Measurements from ENCODE around the gene TDRD3.

The TDRD3 gene

GRCh38 chr13:60351855-60352615 lies 45.0 kb upstream of the TDRD3 start:
- no peak overlapping the region for H2BK12ac ChIP-seq (ENCODE audit: low read length in 2 of 2)
- H3K36me3 ChIP-seq (ENCODE audit: control insufficient read depth in 1 of 2, insufficient read depth in 2 of 2, low read depth in 1 of 2, low read length in 2 of 2) = no peaks in the 10 kb centered on the region
- H2BK15ac ChIP-seq (ENCODE audit: low read depth, poor library complexity, severe bottlenecking) = no peak overlapping the region
- H3K27ac ChIP-seq (ENCODE audit: low read length, poor library complexity, severe bottlenecking) = peak overlapping the region; percentile 75
- peaks cover 0 to 18% of the 10 kb centered on the region in 2 experiments for H3K27me3 ChIP-seq (ENCODE audit: control insufficient read depth in 1 of 2, insufficient read depth in 1 of 2, low read length in 2 of 2)
- no peak overlapping the region for H3K9ac ChIP-seq (ENCODE audit: low read length)
- no peak overlapping the region for H3K4ac ChIP-seq (ENCODE audit: low read depth in 1 of 2, low read length in 2 of 2)
- no peak overlapping the region for H3K4me3 ChIP-seq (ENCODE audit: insufficient read depth in 1 of 2, low read depth in 1 of 2, low read length in 2 of 2)
- peak overlapping the region; percentile 29 for H2AK5ac ChIP-seq (ENCODE audit: low read length, severe bottlenecking)
- 76% methylated on average over 3 of the region's 4 CpGs for WGBS
- no peaks in the 10 kb centered on the region for H3K79me1 ChIP-seq (replicated peaks; ENCODE audit: low read length, poor library complexity, severe bottlenecking)
- no peak overlapping the region for H2BK5ac ChIP-seq (ENCODE audit: low read depth, low read length, poor library complexity, severe bottlenecking)
- H3K23ac ChIP-seq (ENCODE audit: low read length in 2 of 2) = no peak overlapping the region
- H3K4me1 ChIP-seq (ENCODE audit: control insufficient read depth, insufficient read depth, low read depth, low read length) = peaks cover 4% of the 10 kb centered on the region
- H4K8ac ChIP-seq (ENCODE audit: low read length) = no peak overlapping the region
- H3K14ac ChIP-seq (ENCODE audit: low read length in 2 of 2) = no peak overlapping the region
- H3K18ac ChIP-seq (ENCODE audit: low read depth in 1 of 2, low read length in 2 of 2) = no peak overlapping the region
- no peak overlapping the region for H3K4me2 ChIP-seq (ENCODE audit: low read length, poor library complexity, severe bottlenecking)
- DNase-seq = peak; percentile 38
- no peak overlapping the region for H2AFZ ChIP-seq (ENCODE audit: low read depth, low read length)
- H3K9me3 ChIP-seq (ENCODE audit: control insufficient read depth, low read length) = no peaks in the 10 kb centered on the region
- no peak overlapping the region for H2BK120ac ChIP-seq (ENCODE audit: low read depth, low read length)
- H4K91ac ChIP-seq (ENCODE audit: low read length) = peak overlapping the region; percentile 59

- Histone ChIP-seq H3K9me3 (ENCODE audit: control insufficient read depth, low read length) (no peaks in the 10 kb centered on the region), H3K4me2 (ENCODE audit: low read length, poor library complexity, severe bottlenecking) (no peak overlapping the region), H3K79me1 (replicated peaks; ENCODE audit: low read length, poor library complexity, severe bottlenecking) (no peaks in the 10 kb centered on the region), H3K4ac (ENCODE audit: low read depth in 1 of 2, low read length in 2 of 2) (no peak overlapping the region), H2BK12ac (ENCODE audit: low read length in 2 of 2) (no peak overlapping the region), H3K14ac (ENCODE audit: low read length in 2 of 2) (no peak overlapping the region), H2AK5ac (ENCODE audit: low read length, severe bottlenecking) (no peak overlapping the region), H3K23ac (ENCODE audit: low read length in 2 of 2) (no peak overlapping the region), H3K36me3 (ENCODE audit: control insufficient read depth in 1 of 2, insufficient read depth in 2 of 2, low read depth in 1 of 2, low read length in 2 of 2) (no peaks in the 10 kb centered on the region), H3K27me3 (ENCODE audit: control insufficient read depth in 1 of 2, insufficient read depth in 1 of 2, low read length in 2 of 2) (peaks cover 0 to 18% of the 10 kb centered on the region in 2 experiments), H3K9ac (ENCODE audit: low read length) (no peak overlapping the region), H3K27ac (ENCODE audit: low read length, poor library complexity, severe bottlenecking) (no peak overlapping the region), H3K18ac (ENCODE audit: low read depth in 1 of 2, low read length in 2 of 2) (no peak overlapping the region), H2AFZ (ENCODE audit: low read depth, low read length) (no peak overlapping the region), H2BK15ac (ENCODE audit: low read depth, poor library complexity, severe bottlenecking) (no peak overlapping the region), H3K4me3 (ENCODE audit: insufficient read depth in 1 of 2, low read depth in 1 of 2, low read length in 2 of 2) (no peak overlapping the region), H2BK120ac (ENCODE audit: low read depth, low read length) (no peak overlapping the region), H4K91ac (ENCODE audit: low read length) (no peak overlapping the region), H4K8ac (ENCODE audit: low read length) (no peak overlapping the region), H2BK5ac (ENCODE audit: low read depth, low read length, poor library complexity, severe bottlenecking) (no peak overlapping the region), H3K4me1 (ENCODE audit: control insufficient read depth, insufficient read depth, low read depth, low read length) (peaks cover 4% of the 10 kb centered on the region)
- DNase-seq = no peak
Measured at GRCh38 chr13:60352644-60353043, 44.4 kb upstream of the TDRD3 start.

GRCh38 chr13:60355056-60355455 lies 42.0 kb upstream of the TDRD3 start:
- H3K4me3 ChIP-seq (ENCODE audit: insufficient read depth in 1 of 2, low read depth in 1 of 2, low read length in 2 of 2) = no peak overlapping the region
- no peak overlapping the region for H3K27ac ChIP-seq (ENCODE audit: low read length, poor library complexity, severe bottlenecking)
- H3K9me3 ChIP-seq (ENCODE audit: control insufficient read depth, low read length) = no peaks in the 10 kb centered on the region
- no peak overlapping the region for H4K91ac ChIP-seq (ENCODE audit: low read length)
- no peak overlapping the region for H2AFZ ChIP-seq (ENCODE audit: low read depth, low read length)
- peaks cover 3% of the 10 kb centered on the region for H3K4me1 ChIP-seq (ENCODE audit: control insufficient read depth, insufficient read depth, low read depth, low read length)
- H3K4me2 ChIP-seq (ENCODE audit: low read length, poor library complexity, severe bottlenecking) = no peak overlapping the region
- H4K8ac ChIP-seq (ENCODE audit: low read length) = no peak overlapping the region
- H3K18ac ChIP-seq (ENCODE audit: low read depth in 1 of 2, low read length in 2 of 2) = no peak overlapping the region
- no peak overlapping the region for H2BK12ac ChIP-seq (ENCODE audit: low read length in 2 of 2)
- no peaks in the 10 kb centered on the region for H3K79me1 ChIP-seq (replicated peaks; ENCODE audit: low read length, poor library complexity, severe bottlenecking)
- no peak for DNase-seq
- no peak overlapping the region for H3K23ac ChIP-seq (ENCODE audit: low read length in 2 of 2)
- H3K4ac ChIP-seq (ENCODE audit: low read depth in 1 of 2, low read length in 2 of 2) = no peak overlapping the region
- no peaks in the 10 kb centered on the region for H3K27me3 ChIP-seq (ENCODE audit: control insufficient read depth in 1 of 2, insufficient read depth in 1 of 2, low read length in 2 of 2)
- no peak overlapping the region for H3K9ac ChIP-seq (ENCODE audit: low read length)
- no peak overlapping the region for H3K14ac ChIP-seq (ENCODE audit: low read length in 2 of 2)
- H2BK5ac ChIP-seq (ENCODE audit: low read depth, low read length, poor library complexity, severe bottlenecking) = no peak overlapping the region
- H2AK5ac ChIP-seq (ENCODE audit: low read length, severe bottlenecking) = no peak overlapping the region
- H3K36me3 ChIP-seq (ENCODE audit: control insufficient read depth in 1 of 2, insufficient read depth in 2 of 2, low read depth in 1 of 2, low read length in 2 of 2) = no peaks in the 10 kb centered on the region
- no peak overlapping the region for H2BK120ac ChIP-seq (ENCODE audit: low read depth, low read length)
- H2BK15ac ChIP-seq (ENCODE audit: low read depth, poor library complexity, severe bottlenecking) = no peak overlapping the region

GRCh38 chr13:60356970-60357369 lies 40.0 kb upstream of the TDRD3 start:
- H3K9me3 ChIP-seq (ENCODE audit: control insufficient read depth, low read length) = no peaks in the 10 kb centered on the region
- no peak overlapping the region for H3K9ac ChIP-seq (ENCODE audit: low read length)
- no peak overlapping the region for H3K14ac ChIP-seq (ENCODE audit: low read length in 2 of 2)
- no peak overlapping the region for H2BK12ac ChIP-seq (ENCODE audit: low read length in 2 of 2)
- no peak overlapping the region for H2BK120ac ChIP-seq (ENCODE audit: low read depth, low read length)
- no peak overlapping the region for H3K27ac ChIP-seq (ENCODE audit: low read length, poor library complexity, severe bottlenecking)
- H3K4me1 ChIP-seq (ENCODE audit: control insufficient read depth, insufficient read depth, low read depth, low read length) = no peaks in the 10 kb centered on the region
- H2AK5ac ChIP-seq (ENCODE audit: low read length, severe bottlenecking) = no peak overlapping the region
- H3K23ac ChIP-seq (ENCODE audit: low read length in 2 of 2) = no peak overlapping the region
- no peak overlapping the region for H2BK5ac ChIP-seq (ENCODE audit: low read depth, low read length, poor library complexity, severe bottlenecking)
- no peak overlapping the region for H4K8ac ChIP-seq (ENCODE audit: low read length)
- H3K79me1 ChIP-seq (replicated peaks; ENCODE audit: low read length, poor library complexity, severe bottlenecking) = no peaks in the 10 kb centered on the region
- H3K4me3 ChIP-seq (ENCODE audit: insufficient read depth in 1 of 2, low read depth in 1 of 2, low read length in 2 of 2) = no peak overlapping the region
- H3K4ac ChIP-seq (ENCODE audit: low read depth in 1 of 2, low read length in 2 of 2) = no peak overlapping the region
- H3K36me3 ChIP-seq (ENCODE audit: control insufficient read depth in 1 of 2, insufficient read depth in 2 of 2, low read depth in 1 of 2, low read length in 2 of 2) = no peaks in the 10 kb centered on the region
- H4K91ac ChIP-seq (ENCODE audit: low read length) = no peak overlapping the region
- no peak overlapping the region for H3K4me2 ChIP-seq (ENCODE audit: low read length, poor library complexity, severe bottlenecking)
- no peak for DNase-seq
- H2BK15ac ChIP-seq (ENCODE audit: low read depth, poor library complexity, severe bottlenecking) = no peak overlapping the region
- H3K27me3 ChIP-seq (ENCODE audit: control insufficient read depth in 1 of 2, insufficient read depth in 1 of 2, low read length in 2 of 2) = no peaks in the 10 kb centered on the region
- H2AFZ ChIP-seq (ENCODE audit: low read depth, low read length) = no peak overlapping the region
- no peak overlapping the region for H3K18ac ChIP-seq (ENCODE audit: low read depth in 1 of 2, low read length in 2 of 2)

Measured in mesenchymal stem cell (in vitro differentiated cells and primary cell).